DMS53 treated with DMSO at 0.1 percent for 48 hours (cell line): ENCODE data around the gene RNASET2.
"Not testable (repeated sequence)": the region's sequence is repeated elsewhere in the genome, so short reads cannot be mapped to it uniquely, and the experiment has no call there.

ENCODE experiments used
- DNase-seq: peaks from one replicate; lab custom pipeline; 2025; ENCODE audit not compliant: unreplicated experiment; lab: John Stamatoyannopoulos, UW

RNASET2 gene

GRCh38 chr6:166905505-166906134 is 50.7 kb downstream of the RNASET2 start:
- DNase-seq: no peak

GRCh38 chr6:166905013-166905412 is 51.3 kb downstream of the RNASET2 start:
- DNase-seq: no peak

- no peak for DNase-seq
These were observed 52.1 kb downstream of the RNASET2 start for GRCh38 chr6:166904101-166904746.

DNA sequence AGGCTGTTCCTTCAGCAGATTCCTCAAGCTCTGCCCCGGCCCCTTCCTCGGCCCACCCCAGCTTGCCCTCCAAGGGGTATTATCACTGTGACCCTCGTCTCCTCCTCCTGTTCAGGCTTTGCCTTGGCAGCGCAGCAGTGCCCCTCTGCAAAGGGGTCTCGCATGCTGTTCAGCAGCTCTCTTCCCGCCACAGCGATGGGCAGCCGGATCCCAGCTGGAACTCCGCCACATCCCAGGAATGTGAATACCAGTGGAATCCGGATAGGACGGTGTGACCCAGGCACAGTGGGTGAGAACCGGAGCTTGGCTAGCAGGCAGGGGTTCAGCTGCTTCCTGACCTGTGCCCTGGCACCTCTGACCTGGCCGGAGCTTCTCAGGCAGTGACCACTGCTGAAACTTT is 52.9 kb downstream of the RNASET2 start:
- DNase-seq: no peak

DNA sequence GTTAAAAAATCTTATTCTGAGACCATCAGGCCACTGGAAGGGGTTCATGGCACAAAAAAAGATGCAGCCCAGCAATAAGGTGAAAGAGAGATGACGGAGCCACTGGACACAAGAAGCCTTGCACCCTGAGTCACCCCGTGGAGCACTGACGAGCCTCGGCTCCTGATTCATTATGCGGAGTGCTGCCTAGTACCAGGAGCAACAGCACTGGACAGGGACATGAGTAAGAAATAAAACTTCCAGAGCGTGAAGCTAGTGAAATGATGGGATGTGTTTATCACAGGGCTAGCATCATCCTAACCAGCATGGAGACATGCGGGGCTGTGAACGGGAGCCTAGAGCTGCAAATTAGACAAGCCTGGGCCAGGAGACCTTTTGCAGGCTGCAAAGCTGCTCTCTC is 53.3 kb downstream of the RNASET2 start:
- DNase-seq: no peak

DNA sequence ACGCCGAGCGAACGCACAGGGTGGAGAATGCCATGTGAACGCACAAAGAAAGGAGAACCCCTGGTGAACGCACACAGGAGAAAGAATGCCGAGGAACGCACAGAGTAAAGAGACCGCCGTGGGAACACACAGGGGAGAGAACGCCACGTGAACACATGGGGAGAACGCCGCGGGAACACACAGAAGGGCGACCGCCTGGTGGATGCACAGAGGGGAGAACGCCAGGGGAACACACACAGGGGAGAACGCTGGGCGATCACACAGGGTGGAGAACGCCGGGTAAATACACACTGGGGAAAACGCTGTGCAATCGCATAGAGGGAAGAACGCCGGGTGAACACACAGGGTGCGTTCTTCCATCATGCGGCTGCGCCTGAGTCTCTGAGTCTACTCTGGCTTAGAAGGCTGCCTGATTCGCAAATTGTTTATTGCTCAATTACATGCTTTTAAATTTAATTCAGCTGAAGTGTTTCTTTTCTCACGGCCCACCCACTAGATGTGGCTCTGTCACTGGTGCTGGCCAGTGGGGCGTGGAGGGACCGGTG is 54.1 kb downstream of the RNASET2 start:
- DNase-seq: no peak

- DNase-seq: no peak
These were observed 54.7 kb downstream of the RNASET2 start for GRCh38 chr6:166901626-166902025.

GRCh38 chr6:166900956-166901607 is 55.3 kb downstream of the RNASET2 start:
- DNase-seq: no peak

DNA sequence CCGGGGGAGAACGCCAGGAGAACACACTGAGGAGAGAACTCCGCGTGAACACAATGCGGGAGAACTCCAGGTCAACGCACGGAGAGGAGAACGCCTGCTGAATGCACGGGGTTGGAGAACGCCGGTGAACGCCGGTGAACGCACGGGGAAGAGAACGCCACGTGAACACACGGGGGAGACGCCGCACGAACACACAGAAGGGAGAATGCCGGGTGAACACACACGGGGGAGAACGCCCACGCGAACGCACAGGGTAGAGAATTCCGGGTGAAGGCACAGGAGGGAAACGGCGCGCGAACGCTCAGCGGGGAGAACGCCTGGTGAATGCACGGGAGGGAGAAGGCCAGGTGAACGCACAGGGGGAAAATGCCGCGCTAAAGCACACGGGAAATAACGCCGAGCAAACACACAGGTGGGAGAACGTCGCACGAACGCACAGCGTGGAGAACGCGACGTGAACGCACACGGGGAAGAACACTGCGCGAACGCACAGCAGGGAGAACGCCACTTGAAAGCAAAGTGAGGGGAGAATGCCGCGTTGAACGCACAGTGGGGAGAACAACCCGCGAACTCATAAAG is 56.1 kb downstream of the RNASET2 start:
- DNase-seq: no peak

GRCh38 chr6:166898910-166899309 is 57.4 kb downstream of the RNASET2 start:
- DNase-seq: no peak

DNA sequence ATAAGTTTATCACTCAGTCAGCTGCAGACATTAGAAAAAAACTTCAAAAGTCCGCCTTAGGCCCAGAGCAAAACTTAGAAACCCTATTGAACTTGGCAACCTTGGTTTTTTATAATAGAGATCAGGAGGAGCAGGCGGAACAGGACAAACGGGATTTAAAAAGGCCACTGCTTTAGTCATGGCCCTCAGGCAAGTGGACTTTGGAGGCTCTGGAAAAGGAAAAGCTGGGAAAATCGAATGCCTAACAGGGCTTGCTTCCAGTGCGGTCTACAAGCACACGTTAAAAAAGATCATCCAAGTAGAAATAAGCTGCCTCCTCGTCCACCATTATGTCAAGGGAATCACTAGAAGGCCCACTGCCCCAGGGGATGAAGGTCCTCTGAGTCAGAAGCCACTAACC is 61.7 kb downstream of the RNASET2 start:
- DNase-seq: not testable (repeated sequence)

GRCh38 chr6:166892472-166892871 is 63.9 kb downstream of the RNASET2 start:
- not testable (repeated sequence) for DNase-seq

DNA sequence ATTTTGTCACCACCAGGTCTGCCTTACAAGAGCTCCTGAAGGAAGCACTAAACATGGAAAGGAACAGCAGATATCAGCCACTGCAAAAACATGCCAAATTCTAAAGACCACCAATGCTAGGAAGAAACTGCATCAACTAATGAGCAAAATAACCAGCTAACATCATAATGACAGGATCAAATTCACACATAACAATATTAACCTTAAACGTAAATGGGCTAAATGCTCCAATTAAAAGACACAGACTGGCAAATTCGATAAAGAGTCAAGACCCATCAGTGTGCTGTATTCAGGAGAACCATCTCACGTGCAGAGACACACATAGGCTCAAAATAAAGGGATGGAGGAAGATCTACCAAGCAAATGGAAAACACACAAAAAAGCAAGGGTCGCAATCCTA is 69.6 kb downstream of the RNASET2 start:
- DNase-seq: not testable (repeated sequence)

DNA sequence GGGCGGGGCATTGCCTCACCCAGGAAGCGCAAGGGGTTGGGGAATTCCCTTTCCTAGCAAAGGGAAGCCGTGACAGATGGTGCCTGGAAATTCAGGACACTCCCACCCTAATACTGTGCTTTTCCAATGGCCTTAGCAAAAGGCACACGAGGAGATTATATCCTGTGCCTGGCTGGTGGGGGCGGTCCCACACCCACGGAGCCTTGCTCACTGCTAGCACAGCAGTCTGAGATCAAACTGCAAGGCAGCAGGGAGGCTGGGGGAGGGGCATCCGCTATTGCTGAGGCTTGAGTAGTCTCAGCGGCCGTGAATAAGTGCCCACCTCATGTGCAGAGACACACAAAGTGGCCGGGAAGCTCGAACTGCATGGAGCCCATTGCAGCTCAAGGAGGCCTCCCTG is 71.4 kb downstream of the RNASET2 start:
- not testable (repeated sequence) for DNase-seq

- DNase-seq: no peak
These were observed 76.8 kb downstream of the RNASET2 start for GRCh38 chr6:166879594-166879993.
